ENCODE results near the gene ANXA11.

- no peak for TF ChIP-seq CTCF (IDR thresholded peaks at IDR 0.05; ENCODE audit: low read depth, low read length, poor library complexity, severe bottlenecking)
- no peak for TF ChIP-seq EZH2phosphoT487 (IDR thresholded peaks at IDR 0.05; ENCODE audit: borderline replicate concordance, low read length)
Observed at GRCh38 chr10:80163741-80164341, 41.5 kb downstream of the ANXA11 start.

Measured in DOHH2 (cell line).